Upper lobe of left lung (tissue), 6 donors: ENCODE results near the gene PCDH12. TPM values are rescaled to one million over a fixed set of nuclear protein-coding genes. Genes with fewer than 3 reads are reported as not detected.

Source experiments
- ATAC-seq, 2 donors: fragments of 200-7000 bp; cut with Tn5 transposase; one replicate each; pipeline ENCODE4 v1.9.1; 2022; ENCODE audit warnings: mild to moderate bottlenecking in 2 of 2, moderate library complexity in 2 of 2; ENCODE audit not compliant: low FRiP score in 2 of 2
- DNase-seq, 2 donors: peaks; one replicate each; pipeline ENCODE4 v3.0.0-alpha.2; 2019 to 2020
- H3K27ac ChIP-seq, 4 donors: fragments of 200-600 bp; sonication (generic); one replicate each; pipeline ENCODE4 v1.5.1; 2016 to 2019
- H3K27me3 ChIP-seq, 4 donors: fragments of 200-600 bp; sonication (generic); one replicate each; pipeline ENCODE4 v1.5.1; 2017 to 2019
- H3K36me3 ChIP-seq, 4 donors: fragments of 200-600 bp; sonication (generic); one replicate each; pipeline ENCODE4 v1.5.1; 2016 to 2019
- H3K4me1 ChIP-seq, 4 donors: fragments of 200-600 bp; sonication (generic); one replicate each; pipeline ENCODE4 v1.5.1; 2018 to 2019
- H3K4me3 ChIP-seq, 4 donors: fragments of 200-600 bp; sonication (generic); one replicate each; pipeline ENCODE4 v1.5.1; 2017 to 2019; ENCODE audit warnings: mild to moderate bottlenecking in 2 of 4, moderate library complexity in 1 of 4
- H3K9me3 ChIP-seq, 4 donors: fragments of 200-600 bp; sonication (generic); one replicate each; pipeline ENCODE4 v1.5.1; 2018 to 2019
- CTCF ChIP-seq, 6 experiments: fragments of 450-650 bp in 4 of 6; fragments of 200-600 bp in 2 of 6; sonication (generic) in 2 of 6; IDR thresholded peaks; one replicate each; pipeline ENCODE4 v1.5.1; 2016 to 2019; ENCODE audit warnings: antibody characterized with exemption in 6 of 6
- EP300 ChIP-seq, 4 donors: sonication (generic); formaldehyde crosslinking; IDR thresholded peaks; one replicate each; pipeline ENCODE4 v1.5.1; 2017; ENCODE audit warnings: antibody characterized with exemption in 4 of 4, control low read depth in 2 of 4
- POLR2A ChIP-seq, 4 donors: fragments of 450-650 bp; IDR thresholded peaks; one replicate each; pipeline ENCODE4 v1.5.1; 2016 to 2017; ENCODE audit warnings: antibody characterized with exemption in 4 of 4, mild to moderate bottlenecking in 2 of 4
- POLR2AphosphoS5 ChIP-seq, 2 donors: sonication (generic); formaldehyde crosslinking; IDR thresholded peaks; one replicate each; pipeline ENCODE4 v1.5.1; 2017; ENCODE audit warnings: antibody characterized with exemption in 2 of 2
- WGBS, 2 donors: methylation state at CpG; one replicate each; pipeline ENCODE4 v1.1.5; 2017 to 2018; 5-methylcytosine and 5-hydroxymethylcytosine counted together
- total RNA-seq, 6 donors: library from RNA; depleted of rRNA in 4 of 6; stranded (reverse); fragments of >200 nt in 4 of 6; gene quantifications; one replicate each; pipeline versions ENCODE4 v1.1.0 to v1.2.1, GENCODE V29; 2016 to 2021
- donor health status: DM: no; HTN: no; CAD: no; lungs with moderate emphysema.
- donor health status: DM: no; HTN: yes; CAD: no; lungs with severe emphysema.

PCDH12 gene
- total RNA-seq, 6 donors from 2014 or later, result 2.1 to 26.0 (median 10.7) TPM

- DNase-seq (peak in 1 of 2 donors; percentile 51), ATAC-seq (peak; percentile 37 to 77)
- Histone ChIP-seq H3K27me3 (no peaks in the 10 kb centered on the region), H3K36me3 (peaks cover 0 to 3% (median 0%) of the 10 kb centered on the region in 4 donors), H3K4me1 (peaks cover 29 to 44% (median 38%) of the 10 kb centered on the region in 4 donors), H3K9me3 (no peaks in the 10 kb centered on the region), H3K27ac (peak overlapping the region; percentile 65 to 87 (median 72)), H3K4me3 (peak overlapping the region in 2 of 4 donors; percentile 35 to 50)
- WGBS, 2 donors, result 42 to 52% methylated on average over 7 to 8 of the region's 8 CpGs
- TF ChIP-seq POLR2AphosphoS5 (IDR thresholded peaks at IDR 0.05) (peak in 1 of 2 donors; percentile 7), POLR2A (IDR thresholded peaks at IDR 0.05) (no peak), CTCF (IDR thresholded peaks at IDR 0.05) (no peak), EP300 (IDR thresholded peaks at IDR 0.05) (no peak)
These were observed 657 bp upstream of the PCDH12 start for GRCh38 chr5:141958546-141959172.

- WGBS, 2 donors, result 46 to 47% methylated on average over 6 to 15 of the region's 16 CpGs
- Histone ChIP-seq H3K9me3 (no peaks in the 10 kb centered on the region), H3K36me3 (peaks cover 0 to 3% (median 0%) of the 10 kb centered on the region in 4 donors), H3K27ac (peak overlapping the region; percentile 65 to 87 (median 72)), H3K4me3 (peak overlapping the region; percentile 22 to 50 (median 39)), H3K4me1 (peaks cover 29 to 44% (median 38%) of the 10 kb centered on the region in 4 donors), H3K27me3 (no peaks in the 10 kb centered on the region)
- DNase-seq (peak; percentile 33 to 41), ATAC-seq (no peak)
- TF ChIP-seq POLR2AphosphoS5 (IDR thresholded peaks at IDR 0.05) (no peak), POLR2A (IDR thresholded peaks at IDR 0.05) (no peak), CTCF (IDR thresholded peaks at IDR 0.05) (no peak)
These were observed 520 bp downstream of the PCDH12 start for GRCh38 chr5:141957367-141957996.

GRCh38 chr5:141954194-141954593, 3.8 kb downstream of the PCDH12 start:
- Histone ChIP-seq H3K27ac (peak overlapping the region in 3 of 4 donors; percentile 50 to 76 (median 67)), H3K9me3 (no peaks in the 10 kb centered on the region), H3K4me1 (peaks cover 29 to 50% (median 40%) of the 10 kb centered on the region in 4 donors), H3K36me3 (peaks cover 0 to 20% (median 2%) of the 10 kb centered on the region in 4 donors), H3K4me3 (peak overlapping the region; percentile 0 to 50 (median 28)), H3K27me3 (no peaks in the 10 kb centered on the region)
- WGBS, 2 donors, result 68 to 91% methylated on average over 2 of the region's 2 CpGs
- ATAC-seq (peak in 1 of 2 donors; percentile 28), DNase-seq (no peak)
- TF ChIP-seq EP300 (IDR thresholded peaks at IDR 0.05) (no peak), POLR2A (IDR thresholded peaks at IDR 0.05) (no peak)

GRCh38 chr5:141952020-141952419, 6.0 kb downstream of the PCDH12 start:
- Histone ChIP-seq H3K4me1 (peaks cover 30 to 42% (median 36%) of the 10 kb centered on the region in 4 donors), H3K36me3 (peaks cover 0 to 37% (median 2%) of the 10 kb centered on the region in 4 donors), H3K4me3 (peak overlapping the region in 1 of 4 donors; percentile 50), H3K27ac (peak overlapping the region in 3 of 4 donors; percentile 56 to 76 (median 67)), H3K9me3 (no peaks in the 10 kb centered on the region), H3K27me3 (no peaks in the 10 kb centered on the region)
- DNase-seq (no peak), ATAC-seq (no peak)
- TF ChIP-seq CTCF (IDR thresholded peaks at IDR 0.05) (no peak), EP300 (IDR thresholded peaks at IDR 0.05) (no peak), POLR2AphosphoS5 (IDR thresholded peaks at IDR 0.05) (no peak), POLR2A (IDR thresholded peaks at IDR 0.05) (no peak)
- WGBS, 2 donors, result 34 to 43% methylated on average over 2 of the region's 2 CpGs

GRCh38 chr5:141951332-141951781, 6.6 kb downstream of the PCDH12 start:
- peak overlapping the region in 1 of 4 donors; percentile 50 for H3K4me3 ChIP-seq
- H3K9me3 ChIP-seq, result no peaks in the 10 kb centered on the region
- DNase-seq (no peak), ATAC-seq (no peak)
- peaks cover 0 to 37% (median 2%) of the 10 kb centered on the region in 4 donors for H3K36me3 ChIP-seq
- H3K4me1 ChIP-seq, result peaks cover 37 to 42% (median 38%) of the 10 kb centered on the region in 4 donors
- 25 to 27% methylated on average over 8 to 9 of the region's 9 CpGs for WGBS, 2 donors
- H3K27me3 ChIP-seq, result no peaks in the 10 kb centered on the region
- peak overlapping the region in 3 of 4 donors; percentile 56 to 76 (median 67) for H3K27ac ChIP-seq
- TF ChIP-seq POLR2AphosphoS5 (IDR thresholded peaks at IDR 0.05) (peak in 1 of 2 donors; percentile 66), CTCF (IDR thresholded peaks at IDR 0.05) (peak in 2 of 6 experiments; percentile 25 to 27), EP300 (IDR thresholded peaks at IDR 0.05) (no peak)
